Fibroblast of lung (primary cell): ENCODE results near the gene HM13. TPM values are rescaled to one million over a fixed set of nuclear protein-coding genes. Genes with fewer than 3 reads are reported as not detected.

Experiments used
- DNase-seq, 2 donors: peaks; one replicate each; pipeline versions ENCODE4 v3.0.0 to v3.0.0-alpha.2; 2010; ENCODE audit warnings: low read depth in 2 of 2
- H2AFZ ChIP-seq: 2 replicates; pipeline ENCODE4 v1.5.1; 2012; ENCODE audit warnings: low read length, control low read depth, inconsistent platforms
- H3K27ac ChIP-seq: 2 replicates; pipeline ENCODE4 v1.5.1; 2011; ENCODE audit warnings: low read length, control low read depth; ENCODE audit not compliant: insufficient read depth
- H3K27me3 ChIP-seq: 2 replicates; pipeline ENCODE4 v1.5.1; 2011; ENCODE audit warnings: mild to moderate bottlenecking, low read length; ENCODE audit not compliant: control insufficient read depth, insufficient read depth
- H3K36me3 ChIP-seq: 2 replicates; pipeline ENCODE4 v1.5.1; 2011; ENCODE audit warnings: low read length; ENCODE audit not compliant: control insufficient read depth, insufficient read depth
- H3K4me1 ChIP-seq: 2 replicates; pipeline ENCODE4 v1.5.1; 2011; ENCODE audit warnings: low read length; ENCODE audit not compliant: control insufficient read depth, insufficient read depth; ENCODE audit errors: extremely low read depth
- H3K4me2 ChIP-seq: 2 replicates; pipeline ENCODE4 v1.5.1; 2011; ENCODE audit warnings: low read length, control low read depth; ENCODE audit not compliant: insufficient read depth; ENCODE audit errors: extremely low read depth
- H3K4me3 ChIP-seq, 4 experiments: fragments of 200-600 bp in 1 of 4; sonication (generic) in 1 of 4; replicated peaks in 1 of 4; 2 replicates each; pipeline ENCODE4 v1.5.1; 2011 to 2016; ENCODE audit warnings: low read length in 4 of 4, low read depth in 3 of 4, mild to moderate bottlenecking in 3 of 4, control low read depth in 2 of 4, inconsistent platforms in 1 of 4, mixed read lengths in 1 of 4; ENCODE audit not compliant: insufficient read depth in 1 of 4; ENCODE audit errors: control extremely low read depth in 1 of 4
- H3K79me2 ChIP-seq: 2 replicates; pipeline ENCODE4 v1.5.1; 2012; ENCODE audit warnings: mild to moderate bottlenecking, low read length, inconsistent platforms; ENCODE audit not compliant: control insufficient read depth, insufficient read depth
- H3K9ac ChIP-seq: 2 replicates; pipeline ENCODE4 v1.5.1; 2011; ENCODE audit warnings: mild to moderate bottlenecking, low read length, control low read depth; ENCODE audit not compliant: insufficient read depth
- H3K9me3 ChIP-seq: 2 replicates; pipeline ENCODE4 v1.5.1; 2012; ENCODE audit warnings: low read depth, low read length; ENCODE audit not compliant: control insufficient read depth, insufficient read depth
- H4K20me1 ChIP-seq: 2 replicates; pipeline ENCODE4 v1.5.1; 2011; ENCODE audit warnings: low read length; ENCODE audit not compliant: control insufficient read depth, insufficient read depth; ENCODE audit errors: extremely low read depth
- CTCF ChIP-seq, 2 donors: IDR thresholded peaks in 1 of 2; conservative IDR thresholded peaks in 1 of 2; 1 replicate in 1 of 2; 2 replicates in 1 of 2; pipeline ENCODE4 v1.5.1; 2011 to 2012; ENCODE audit warnings: low read length in 2 of 2, control low read depth in 1 of 2, inconsistent platforms in 1 of 2, low read depth in 1 of 2, mild to moderate bottlenecking in 1 of 2
- EZH2 ChIP-seq: IDR thresholded peaks from 2 replicates; pipeline ENCODE4 v1.5.1; 2012; ENCODE audit warnings: low read length, control low read depth, mild to moderate bottlenecking; ENCODE audit errors: missing control alignments
- polyA plus RNA-seq, 2 donors: library from polyadenylated mRNA; depleted of rRNA in 1 of 2; stranded (reverse) in 1 of 2; unstranded in 1 of 2; fragments of >200 nt; gene quantifications; 2 replicates each; pipeline ENCODE4 v1.2.1, GENCODE V29; 2011 to 2012; ENCODE audit warnings: missing spikeins in 1 of 2
- total RNA-seq: library from RNA; depleted of rRNA; stranded (reverse); fragments of >200 nt; gene quantifications from 2 replicates; pipeline ENCODE4 v1.2.1, GENCODE V29; 2014

The HM13 gene
- total and polyA plus RNA-seq, 2 donors (not counting 1 experiment from before 2014, with no cell fraction given), result 52.5 to 157 TPM

- no peaks in the 10 kb centered on the region for H3K9me3 ChIP-seq
- H3K9ac ChIP-seq, result peak overlapping the region; percentile 90
- no peak overlapping the region for H2AFZ ChIP-seq
- peak overlapping the region; percentile 96 for H3K4me2 ChIP-seq
- H3K27me3 ChIP-seq, result no peaks in the 10 kb centered on the region
- no peak for DNase-seq
- no peaks in the 10 kb centered on the region for H4K20me1 ChIP-seq
- H3K4me1 ChIP-seq, result peaks cover 10% of the 10 kb centered on the region
- H3K4me3 ChIP-seq, result peak overlapping the region; percentile 96 to 98 (median 98)
- peaks cover 57% of the 10 kb centered on the region for H3K79me2 ChIP-seq
- peak overlapping the region; percentile 96 for H3K27ac ChIP-seq
- no peak for TF ChIP-seq CTCF (conservative IDR thresholded peaks at IDR 0.05 in 1 of 2, IDR thresholded peaks at IDR 0.05 in 1 of 2; ENCODE audit: low read depth in 1 of 2, low read length in 2 of 2)
- no peak for TF ChIP-seq EZH2
- peaks cover 3% of the 10 kb centered on the region for H3K36me3 ChIP-seq
Measured at GRCh38 chr20:31515072-31515774, 981 bp downstream of the HM13 start.

- no peak for DNase-seq
- Histone ChIP-seq H3K4me1 (peaks cover 10% of the 10 kb centered on the region), H2AFZ (no peak overlapping the region), H3K4me3 (peak overlapping the region; percentile 96 to 98 (median 98)), H3K9ac (no peak overlapping the region), H3K79me2 (peaks cover 62% of the 10 kb centered on the region), H4K20me1 (no peaks in the 10 kb centered on the region), H3K27ac (no peak overlapping the region), H3K4me2 (peak overlapping the region; percentile 96), H3K9me3 (no peaks in the 10 kb centered on the region), H3K27me3 (no peaks in the 10 kb centered on the region), H3K36me3 (peaks cover 3% of the 10 kb centered on the region)
- TF ChIP-seq EZH2 (no peak), CTCF (conservative IDR thresholded peaks at IDR 0.05 in 1 of 2, IDR thresholded peaks at IDR 0.05 in 1 of 2; ENCODE audit: low read depth in 1 of 2, low read length in 2 of 2) (no peak)
Measured at GRCh38 chr20:31515775-31516107, 1.5 kb downstream of the HM13 start.

GRCh38 chr20:31516166-31516565, 1.9 kb downstream of the HM13 start:
- Histone ChIP-seq H3K36me3 (peaks cover 3% of the 10 kb centered on the region), H3K27ac (no peak overlapping the region), H3K4me1 (peaks cover 10% of the 10 kb centered on the region), H3K27me3 (no peaks in the 10 kb centered on the region), H3K9me3 (no peaks in the 10 kb centered on the region), H3K9ac (no peak overlapping the region), H3K79me2 (peaks cover 65% of the 10 kb centered on the region), H3K4me2 (peak overlapping the region; percentile 96), H3K4me3 (peak overlapping the region in 3 of 4 experiments; percentile 96 to 98 (median 98)), H2AFZ (no peak overlapping the region), H4K20me1 (no peaks in the 10 kb centered on the region)
- no peak for DNase-seq
- TF ChIP-seq CTCF (conservative IDR thresholded peaks at IDR 0.05 in 1 of 2, IDR thresholded peaks at IDR 0.05 in 1 of 2; ENCODE audit: low read depth in 1 of 2, low read length in 2 of 2), result no peak
- no peak for TF ChIP-seq EZH2
